ENCODE data around the gene ZDHHC8.

The ZDHHC8 gene

GRCh38 chr22:20115691-20116375 lies 15.8 kb upstream of the ZDHHC8 start, which contains the start of gene RANBP1:
RANBP1 (plus strand) TSS chr22:20116104; CDS start chr22:20116185, 81 bp downstream.
- DNase-seq, result no peak

GRCh38 chr22:20116376-20116950 lies 15.1 kb upstream of the ZDHHC8 start:
- no peak for DNase-seq

- DNase-seq, result peak; percentile 100
These were observed 14.5 kb upstream of the ZDHHC8 start, which contains the start of gene TRMT2A for GRCh38 chr22:20116951-20117632. TRMT2A (minus strand) TSS chr22:20117226; CDS start chr22:20116906, 320 bp downstream.

- no peak for DNase-seq
These were observed 13.8 kb upstream of the ZDHHC8 start for GRCh38 chr22:20117633-20118299.

DNA sequence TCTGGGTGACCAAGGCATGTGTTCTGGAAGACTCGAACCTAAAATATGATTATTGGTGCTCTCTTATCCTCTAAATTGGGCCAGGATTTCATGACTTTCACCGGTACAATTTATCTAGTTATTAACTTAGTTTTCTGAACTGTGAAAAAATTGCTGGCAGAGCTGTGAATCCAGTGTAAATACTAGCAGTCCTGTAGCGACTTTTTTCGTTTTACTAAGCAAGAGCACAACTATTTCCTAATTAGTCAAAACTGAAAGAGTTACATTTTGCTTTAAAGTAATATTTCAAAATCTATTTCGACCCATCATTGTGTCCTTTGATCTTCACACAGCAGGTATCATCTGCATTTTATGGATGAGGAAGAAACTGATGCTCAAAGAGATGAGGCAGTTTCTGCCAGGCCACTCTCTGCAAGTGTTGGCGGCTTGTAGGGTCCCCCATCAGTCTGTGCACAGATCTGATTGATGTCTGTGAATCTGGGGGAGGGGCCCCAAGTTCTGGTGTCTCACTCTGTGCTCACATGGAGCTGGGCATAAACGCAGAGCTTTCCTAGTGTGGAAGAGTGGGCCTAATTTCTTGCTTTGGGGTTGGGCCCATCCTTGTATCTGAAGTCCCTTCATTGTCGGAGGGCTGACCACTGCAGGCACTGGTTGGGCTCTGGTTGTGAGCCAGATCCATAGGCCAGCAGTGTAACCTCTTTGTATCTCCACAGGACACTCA lies 13.1 kb upstream of the ZDHHC8 start:
- DNase-seq, result no peak

GRCh38 chr22:20121856-20122415 lies 9.7 kb upstream of the ZDHHC8 start:
- no peak for DNase-seq

DNA sequence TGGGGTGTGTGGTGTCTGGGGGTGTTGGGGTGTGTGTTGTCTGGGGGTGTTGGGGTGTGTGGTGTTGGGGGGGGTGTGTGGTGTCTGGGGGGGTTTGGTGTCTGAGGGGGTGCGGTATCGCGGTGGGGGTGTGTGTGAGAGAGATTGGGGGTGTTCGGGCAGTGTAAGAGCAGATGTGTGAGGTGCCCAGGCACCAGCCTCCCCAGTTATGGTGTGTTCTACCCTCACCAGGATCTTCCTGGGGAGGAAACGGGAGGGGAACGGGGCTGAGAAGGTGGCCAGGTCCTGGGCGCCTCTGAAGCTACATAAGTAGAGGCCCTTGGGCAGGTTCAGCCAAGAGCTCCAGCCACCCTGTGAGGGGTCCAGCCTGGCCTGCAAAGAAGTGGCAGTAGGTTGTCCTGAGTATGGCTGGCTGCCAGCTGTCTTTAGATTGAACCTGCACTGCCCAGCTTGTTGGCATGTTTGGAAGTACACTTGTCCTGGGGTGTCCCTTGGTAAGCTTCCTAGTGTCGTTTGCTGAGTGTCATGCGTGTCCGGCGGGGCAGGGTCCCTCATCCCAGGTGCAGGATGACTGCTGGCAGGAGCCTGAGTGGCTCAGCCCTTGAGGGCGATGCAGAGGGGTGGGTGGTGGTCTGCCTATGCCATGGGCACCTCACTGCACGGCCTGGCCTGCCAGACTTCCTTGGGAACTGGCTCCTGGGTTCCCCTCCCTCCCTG lies 8.1 kb upstream of the ZDHHC8 start:
- no peak for DNase-seq

DNA sequence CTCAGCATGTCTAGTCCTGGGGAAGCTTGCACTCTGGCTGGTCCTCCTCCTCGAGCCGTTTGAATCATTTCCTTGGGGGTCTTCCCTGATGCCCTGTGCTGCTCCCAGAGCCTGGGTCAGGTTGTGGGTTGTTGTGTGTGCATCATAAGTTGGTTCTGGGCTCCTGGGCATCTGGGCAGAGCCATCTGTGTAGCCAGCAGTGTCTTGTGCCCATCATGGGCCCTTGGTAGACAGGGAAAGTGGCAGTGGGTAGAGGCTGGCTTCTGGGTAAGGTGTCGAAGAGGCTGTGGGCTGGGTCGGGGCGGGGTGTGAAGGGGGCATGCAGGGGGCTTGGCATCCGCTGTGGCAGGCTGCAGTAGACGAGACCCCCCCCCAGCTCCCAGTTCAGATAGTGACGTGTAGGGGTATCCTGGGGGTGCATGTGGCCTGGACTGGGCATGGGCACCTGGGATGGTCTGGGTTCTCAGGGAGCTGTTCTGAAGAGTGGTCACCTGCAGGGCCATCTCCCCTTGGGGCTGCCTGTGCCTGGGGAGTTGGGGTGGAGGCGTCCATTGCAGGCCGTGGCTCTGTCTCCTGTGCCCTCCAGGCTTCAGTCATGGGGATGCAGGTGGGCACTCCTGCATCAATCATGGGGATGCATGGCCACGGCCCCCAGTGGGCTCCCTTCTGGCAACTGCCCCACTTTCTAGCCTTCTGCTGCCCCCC lies 7.4 kb upstream of the ZDHHC8 start:
- DNase-seq, result no peak

GRCh38 chr22:20125201-20126174 lies 6.1 kb upstream of the ZDHHC8 start:
- DNase-seq, result no peak

- DNase-seq, result no peak
These were observed 5.1 kb upstream of the ZDHHC8 start for GRCh38 chr22:20126284-20127029.

DNA sequence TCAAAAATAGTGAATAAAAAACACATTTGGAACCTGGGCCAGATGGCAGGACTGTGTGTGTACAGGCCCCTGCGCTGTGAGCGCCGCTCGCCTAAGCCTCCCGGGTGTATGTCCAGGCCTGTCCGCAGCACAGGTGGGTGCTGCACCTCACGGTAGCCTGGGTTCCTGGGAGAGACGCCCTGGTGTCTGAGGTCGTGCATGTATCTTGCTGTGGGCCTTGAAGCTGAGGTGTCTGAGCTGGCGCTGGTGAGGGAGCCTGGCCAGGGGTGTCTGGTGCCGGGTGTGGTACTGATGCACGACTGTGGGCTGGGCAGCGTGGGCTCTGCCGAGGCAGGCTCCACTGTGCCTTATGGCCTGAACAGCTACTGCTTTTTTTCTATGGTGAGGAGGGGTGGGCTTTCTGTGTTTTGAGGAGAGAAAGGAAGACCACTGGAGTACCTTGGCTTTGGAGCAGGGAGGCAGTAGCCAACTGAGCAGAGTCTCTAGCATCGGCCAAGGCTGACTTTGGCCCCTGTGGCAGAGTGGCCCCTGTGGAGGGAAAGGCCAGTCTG lies 4.2 kb upstream of the ZDHHC8 start:
- no peak for DNase-seq

GRCh38 chr22:20127869-20128618 lies 3.6 kb upstream of the ZDHHC8 start:
- no peak for DNase-seq

- no peak for DNase-seq
These were observed 3.0 kb upstream of the ZDHHC8 start for GRCh38 chr22:20128619-20128901.

GRCh38 chr22:20128902-20129746 lies 2.5 kb upstream of the ZDHHC8 start:
- DNase-seq, result no peak

GRCh38 chr22:20129747-20130014 lies 1.9 kb upstream of the ZDHHC8 start:
- no peak for DNase-seq

GRCh38 chr22:20130319-20130718 lies 1.3 kb upstream of the ZDHHC8 start:
- no peak for DNase-seq
